NCI-H2081 (cell line): ENCODE measurements around the gene SMARCC2.
"Not testable (repeated sequence)": the region's sequence is repeated elsewhere in the genome, so short reads cannot be mapped to it uniquely, and the experiment has no call there.

Experiments
- DNase-seq, 2 experiments: peaks; one replicate each; lab custom pipeline; 2025; lab: John Stamatoyannopoulos, UW

SMARCC2 gene

DNA sequence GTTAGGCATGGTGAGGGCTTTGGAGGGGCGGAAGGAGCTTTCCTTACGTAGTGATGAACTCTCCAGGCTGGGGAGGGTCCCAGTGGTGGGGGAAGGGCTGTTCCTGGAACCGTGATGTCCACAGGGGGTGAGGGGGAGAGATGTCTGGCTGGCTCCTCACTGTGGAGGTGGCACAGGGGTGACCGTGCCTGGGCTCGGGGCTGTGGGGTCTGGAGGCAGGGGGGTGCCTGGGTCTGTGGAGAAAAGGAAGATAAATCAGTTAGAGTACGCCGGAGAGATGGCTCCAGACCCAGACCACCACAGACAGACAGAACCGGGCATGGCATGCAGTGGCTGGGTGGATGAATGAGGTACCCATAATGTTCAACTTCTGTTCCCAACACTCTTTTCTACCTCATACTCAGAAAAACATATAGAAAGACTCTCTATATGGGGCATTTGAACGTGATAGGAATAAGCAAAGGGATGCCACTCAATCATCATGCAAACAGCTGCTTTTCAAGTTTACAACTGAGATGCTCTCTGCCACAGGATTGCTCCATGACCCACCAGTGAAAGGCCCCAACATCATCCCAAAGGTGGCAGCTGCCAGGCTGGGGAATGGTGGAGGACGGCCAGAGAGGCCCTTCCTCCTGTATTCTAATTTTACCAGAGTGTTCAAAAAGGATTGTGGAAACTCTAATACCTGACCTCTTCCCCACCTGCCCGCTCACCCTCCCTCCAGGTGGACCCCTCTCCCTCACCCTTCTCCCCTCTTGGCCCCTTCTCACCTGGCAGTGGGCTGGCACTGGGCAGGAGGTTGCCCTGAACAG, 25.5 kb downstream of the SMARCC2 start:
- no peak for DNase-seq

DNA sequence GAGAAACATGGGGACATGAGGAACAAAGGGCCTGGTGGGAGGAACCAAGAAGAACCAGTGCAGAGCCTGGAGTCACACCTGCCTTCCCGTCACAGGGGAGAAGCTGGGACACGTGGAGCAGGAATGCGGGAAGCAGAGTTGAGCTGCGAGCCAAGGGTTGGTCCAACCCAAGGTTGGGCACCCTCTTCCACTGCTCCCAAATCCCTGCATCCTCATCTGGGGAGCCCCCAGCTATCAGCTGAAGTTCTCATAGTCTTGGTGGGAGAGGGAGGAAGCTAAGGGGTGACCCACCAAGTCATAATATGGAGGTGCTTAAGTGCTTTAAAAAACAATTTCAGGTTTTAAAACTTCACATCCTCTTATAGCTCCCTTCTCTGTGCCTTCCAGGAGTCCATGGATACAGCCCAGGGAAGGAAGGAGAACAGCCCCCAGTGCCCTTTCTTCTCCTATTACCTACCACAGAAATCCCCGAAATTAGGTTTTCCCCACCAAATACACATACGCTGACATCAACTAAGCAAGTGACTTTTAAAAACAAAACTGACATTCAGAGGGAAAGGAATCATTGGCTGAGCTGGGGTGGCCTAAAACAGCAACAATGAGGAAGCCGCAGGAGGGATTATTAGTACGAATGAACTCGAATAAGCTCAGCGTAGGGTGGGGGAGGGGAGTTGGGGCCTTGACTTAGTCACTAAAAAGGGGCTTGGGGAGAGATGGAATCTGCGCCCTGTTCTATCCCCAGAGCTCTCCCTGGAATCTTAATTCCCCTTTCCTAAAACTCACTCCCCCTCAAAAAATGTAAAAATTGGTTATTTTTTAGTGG, 26.6 kb downstream of the SMARCC2 start:
- DNase-seq = no peak

GRCh38 chr12:56161690-56162351, 27.5 kb downstream of the SMARCC2 start:
- no peak for DNase-seq

GRCh38 chr12:56160894-56161689, 28.2 kb downstream of the SMARCC2 start:
- DNase-seq = no peak

- DNase-seq = peak in 1 of 2 experiments; percentile 17
Measured at GRCh38 chr12:56160193-56160763, 29.0 kb downstream of the SMARCC2 start.

- DNase-seq = peak in 1 of 2 experiments; percentile 17
Measured at GRCh38 chr12:56159482-56160192, 29.6 kb downstream of the SMARCC2 start.

GRCh38 chr12:56158926-56159461, 30.3 kb downstream of the SMARCC2 start:
- DNase-seq = peak in 1 of 2 experiments; percentile 56

DNA sequence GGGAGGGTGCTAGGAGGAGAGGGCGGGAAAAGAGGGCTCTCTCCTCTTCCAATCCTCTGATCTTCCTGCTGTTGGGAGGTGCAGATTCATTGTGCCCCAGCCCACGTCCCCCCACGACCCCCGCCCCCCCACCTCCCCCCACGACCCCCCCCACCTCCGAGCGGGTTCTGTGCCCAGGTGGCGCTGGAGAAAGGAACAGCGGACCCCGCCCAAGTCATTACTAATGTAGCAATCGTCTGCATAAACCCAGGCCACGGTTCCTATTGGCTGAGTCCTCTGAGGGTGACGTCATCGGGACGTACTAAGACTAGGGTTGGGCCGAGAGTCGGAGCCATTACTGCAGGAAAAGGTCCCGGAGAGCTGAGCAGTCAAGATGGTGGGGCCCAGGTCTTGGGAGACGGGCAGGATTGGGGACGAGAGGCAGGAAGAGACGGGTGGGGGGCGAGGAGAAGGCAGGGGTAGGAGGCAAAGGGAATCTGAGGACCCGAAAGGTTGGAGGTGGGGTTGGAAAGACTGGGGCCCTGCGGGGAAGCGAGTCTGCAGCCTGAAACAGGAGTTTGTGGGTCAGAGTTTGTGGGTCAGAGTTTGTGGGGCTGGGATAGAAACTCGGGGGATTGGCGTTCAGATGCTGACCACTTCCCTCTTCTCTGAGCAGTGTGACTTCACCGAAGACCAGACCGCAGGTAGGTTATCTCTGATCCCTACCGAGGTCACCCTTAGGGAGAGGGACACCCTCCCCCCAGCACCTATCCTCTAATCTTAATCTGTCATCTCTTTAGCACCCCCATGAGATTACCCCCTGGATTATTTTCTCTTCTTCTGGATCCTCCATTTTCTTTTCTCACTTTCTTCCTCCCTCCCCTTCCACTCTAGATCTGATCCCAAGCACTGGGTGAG, 31.0 kb downstream of the SMARCC2 start, which contains the start of gene MYL6:
Gene MYL6 (plus strand): TSS at position 331 of the 897 bp plus-strand sequence. CDS start 43 bp downstream, at position 374.
- DNase-seq = peak; percentile 99

DNA sequence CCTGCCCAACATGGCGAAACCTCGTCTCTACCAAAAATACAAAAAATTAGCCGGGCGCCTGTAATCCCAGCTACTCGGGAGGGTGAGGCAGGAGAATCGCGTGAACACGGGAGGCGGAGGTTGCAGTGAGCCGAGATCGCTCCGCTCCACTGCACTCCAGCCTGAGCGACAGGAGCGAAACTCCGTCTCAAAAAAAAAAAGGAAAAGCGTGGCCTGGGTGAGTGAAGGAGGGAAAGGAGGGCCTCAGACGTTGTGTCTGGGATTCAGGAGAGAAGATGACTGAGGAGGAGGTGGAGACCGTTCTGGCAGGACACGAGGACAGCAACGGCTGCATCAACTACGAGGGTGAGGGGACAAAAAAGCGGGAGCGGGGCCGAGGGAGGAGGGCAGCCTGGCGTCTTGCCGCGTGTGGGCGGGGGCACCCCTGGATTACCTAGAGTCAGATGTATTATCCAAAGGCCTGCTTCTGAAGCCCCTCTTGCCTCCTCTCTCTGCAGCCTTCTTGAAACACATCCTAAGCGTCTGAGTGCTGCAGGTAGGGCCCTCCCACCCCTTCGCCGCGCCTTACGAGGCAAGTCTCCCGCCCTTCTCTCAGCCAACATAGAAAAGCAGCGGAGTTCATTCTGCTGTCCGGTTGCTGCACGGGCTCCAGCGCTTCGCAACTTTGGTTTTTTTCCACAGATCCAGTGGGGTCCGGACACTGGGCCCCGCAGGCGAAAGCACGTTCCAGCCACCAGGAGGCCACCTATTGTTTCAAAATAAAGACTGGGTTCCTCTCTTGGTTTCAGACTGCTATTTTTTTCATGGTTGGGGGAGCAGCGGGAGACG, 31.9 kb downstream of the SMARCC2 start:
- DNase-seq = peak; percentile 80 to 84

GRCh38 chr12:56156464-56157200, 32.7 kb downstream of the SMARCC2 start:
- not testable (repeated sequence) for DNase-seq

GRCh38 chr12:56155256-56155845, 33.9 kb downstream of the SMARCC2 start:
- no peak for DNase-seq

- no peak for DNase-seq
Measured at GRCh38 chr12:56154818-56155217, 34.5 kb downstream of the SMARCC2 start.

DNA sequence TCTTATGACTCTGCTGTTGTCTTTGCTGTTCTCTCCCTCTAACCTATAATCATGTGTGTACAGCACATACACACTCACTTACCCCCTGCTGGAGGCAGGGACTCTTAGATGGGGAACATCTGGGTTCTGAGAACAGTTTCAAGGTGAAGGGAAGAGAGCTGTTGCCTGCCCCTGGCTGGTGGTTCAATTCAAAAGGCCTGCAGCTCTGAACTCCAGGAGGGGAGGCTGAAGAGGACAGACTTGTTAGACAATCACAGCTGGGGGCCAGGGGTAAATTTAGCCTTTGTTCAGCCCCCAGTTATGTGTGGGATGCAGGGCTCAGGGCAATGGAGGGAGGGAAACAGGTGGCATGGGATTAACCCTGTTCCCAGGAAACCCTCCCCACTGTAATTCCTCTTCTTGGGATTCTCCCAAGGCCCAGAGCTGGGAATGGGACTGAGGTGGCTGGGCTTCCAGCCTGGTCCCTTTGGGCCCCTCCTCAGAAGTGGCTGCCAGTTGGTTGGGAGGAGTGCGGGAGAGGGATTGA, 35.0 kb downstream of the SMARCC2 start:
- DNase-seq = peak in 1 of 2 experiments; percentile 27

GRCh38 chr12:56153678-56154065, 35.6 kb downstream of the SMARCC2 start:
- DNase-seq = no peak

DNA sequence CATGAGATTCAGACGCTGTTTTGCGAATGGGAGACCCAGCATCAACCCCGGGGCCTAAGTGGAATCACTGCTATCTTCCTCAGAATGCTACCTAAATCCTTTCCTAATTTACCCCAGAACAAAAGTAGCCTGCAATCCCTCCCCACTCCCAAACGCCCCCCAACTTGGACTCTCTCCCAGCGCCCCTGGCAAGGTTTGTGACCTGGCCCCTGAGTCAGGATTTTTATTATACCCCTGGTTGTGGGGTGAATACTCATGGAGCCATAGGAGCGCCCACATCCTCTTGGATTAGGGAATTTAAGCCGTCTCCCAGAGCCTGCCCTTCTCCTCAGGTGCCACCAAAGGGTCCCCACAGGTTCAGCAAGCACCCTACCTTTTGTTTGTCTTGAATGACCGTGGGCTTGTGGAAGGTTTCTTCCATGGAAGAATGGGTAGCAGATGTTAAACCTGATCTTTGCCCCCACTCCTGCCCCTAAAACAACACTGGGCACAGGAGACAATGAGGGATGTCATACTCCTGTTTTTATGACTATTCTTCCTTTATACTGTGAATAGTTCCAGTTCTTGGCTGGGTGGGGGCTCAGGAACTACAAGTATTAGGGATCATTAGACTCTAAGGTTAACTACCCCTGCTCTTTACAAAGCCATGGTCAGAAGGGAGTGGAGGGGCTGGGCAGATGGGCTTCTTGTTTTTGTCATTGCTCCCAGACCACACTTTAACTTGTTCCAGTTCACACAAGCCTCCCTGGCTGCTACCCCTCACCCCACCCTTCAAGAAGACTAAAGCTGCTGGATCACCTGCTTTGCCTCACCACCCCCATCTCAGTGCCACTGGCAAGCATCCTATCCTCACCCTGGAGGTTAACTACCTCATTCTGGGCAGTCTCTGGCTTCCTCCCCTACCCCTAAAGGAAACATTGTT, 36.3 kb downstream of the SMARCC2 start:
- DNase-seq = no peak
